ENCODE data around the gene SPCS1.
A peak's percentile ranks its signal among the peaks of the same experiment; 100 is the strongest.

The SPCS1 gene

DNA sequence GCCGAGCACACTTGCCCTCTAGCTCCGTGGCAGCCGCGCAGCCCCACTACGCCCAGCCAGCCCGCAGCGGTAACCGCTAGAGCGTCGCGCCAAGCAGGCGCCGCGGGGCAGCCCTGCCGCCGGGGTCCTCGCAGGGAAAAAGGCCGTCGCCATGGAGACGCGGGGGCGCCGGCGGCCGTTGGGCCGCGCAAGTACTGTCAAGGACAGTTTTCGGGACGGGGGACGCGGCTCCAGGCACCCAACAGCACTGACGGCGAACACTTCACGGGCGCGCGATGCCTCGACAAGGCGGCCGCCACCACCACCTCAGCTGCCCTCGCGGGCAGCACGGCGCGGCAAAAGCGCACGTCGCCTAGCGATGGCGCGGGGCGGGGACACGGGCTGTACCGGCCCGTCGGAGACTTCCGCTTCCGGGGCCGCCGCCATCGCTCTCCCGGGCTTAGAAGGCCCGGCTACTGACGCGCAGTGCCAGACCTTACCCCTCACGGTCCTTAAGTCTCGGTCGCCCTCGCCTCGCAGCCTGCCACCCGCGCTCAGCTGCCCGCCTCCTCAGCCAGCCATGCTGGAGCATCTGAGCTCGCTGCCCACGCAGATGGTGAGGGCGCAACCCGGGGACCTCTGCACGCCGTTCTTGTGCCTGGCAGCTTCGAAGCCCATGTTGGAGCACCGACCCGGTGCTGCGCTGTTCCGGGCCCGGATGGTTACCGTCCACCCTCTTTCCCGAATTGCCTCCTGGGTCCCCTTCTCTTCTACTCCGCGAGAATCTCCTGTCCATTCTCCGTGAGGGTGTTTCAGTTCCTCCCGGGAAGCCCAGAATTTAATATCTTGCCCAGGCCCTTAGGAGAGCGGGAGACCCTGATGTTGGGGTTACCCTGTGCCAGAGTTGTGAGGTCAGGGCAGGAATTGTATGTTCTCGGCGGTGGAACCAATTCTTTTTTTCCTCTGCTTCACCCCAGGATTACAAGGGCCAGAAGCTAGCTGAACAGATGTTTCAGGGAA, at the start of gene SPCS1, which contains the start of gene GLT8D1:
Gene SPCS1 (plus strand): TSS at position 419 of the 999 bp plus-strand sequence. CDS start 141 bp downstream, at position 560.
Gene GLT8D1 (minus strand): TSS at position 104 of the 999 bp plus-strand sequence. CDS start 5,331 bp downstream, outside the sequence.
- TF ChIP-seq ZBTB7A (IDR thresholded peaks at IDR 0.05; ENCODE audit: low read depth) (no peak; the same call in 1 of the 2 replicates), EP300 (IDR thresholded peaks at IDR 0.05; ENCODE audit: borderline replicate concordance) (no peak), YY1 (IDR thresholded peaks at IDR 0.05; ENCODE audit: low read depth) (peak; percentile 94), TCF12 (IDR thresholded peaks at IDR 0.05; ENCODE audit: low read depth) (no peak), NFIC (IDR thresholded peaks at IDR 0.05) (peak; percentile 84), CEBPB (IDR thresholded peaks at IDR 0.05) (no peak), CREB1 (IDR thresholded peaks at IDR 0.05; ENCODE audit: low read depth) (peak; percentile 38; the same call in 1 of the 2 replicates), TAF1 (IDR thresholded peaks at IDR 0.05; ENCODE audit: low read depth) (peak; percentile 81), TEAD4 (IDR thresholded peaks at IDR 0.05) (no peak), FOXM1 (IDR thresholded peaks at IDR 0.05; ENCODE audit: borderline replicate concordance, low read depth) (no peak), RAD21 (IDR thresholded peaks at IDR 0.05; ENCODE audit: low read depth) (no peak), EGR1 (IDR thresholded peaks at IDR 0.05) (peak; percentile 61)
- TF ChIP-seq, protein P1, sequence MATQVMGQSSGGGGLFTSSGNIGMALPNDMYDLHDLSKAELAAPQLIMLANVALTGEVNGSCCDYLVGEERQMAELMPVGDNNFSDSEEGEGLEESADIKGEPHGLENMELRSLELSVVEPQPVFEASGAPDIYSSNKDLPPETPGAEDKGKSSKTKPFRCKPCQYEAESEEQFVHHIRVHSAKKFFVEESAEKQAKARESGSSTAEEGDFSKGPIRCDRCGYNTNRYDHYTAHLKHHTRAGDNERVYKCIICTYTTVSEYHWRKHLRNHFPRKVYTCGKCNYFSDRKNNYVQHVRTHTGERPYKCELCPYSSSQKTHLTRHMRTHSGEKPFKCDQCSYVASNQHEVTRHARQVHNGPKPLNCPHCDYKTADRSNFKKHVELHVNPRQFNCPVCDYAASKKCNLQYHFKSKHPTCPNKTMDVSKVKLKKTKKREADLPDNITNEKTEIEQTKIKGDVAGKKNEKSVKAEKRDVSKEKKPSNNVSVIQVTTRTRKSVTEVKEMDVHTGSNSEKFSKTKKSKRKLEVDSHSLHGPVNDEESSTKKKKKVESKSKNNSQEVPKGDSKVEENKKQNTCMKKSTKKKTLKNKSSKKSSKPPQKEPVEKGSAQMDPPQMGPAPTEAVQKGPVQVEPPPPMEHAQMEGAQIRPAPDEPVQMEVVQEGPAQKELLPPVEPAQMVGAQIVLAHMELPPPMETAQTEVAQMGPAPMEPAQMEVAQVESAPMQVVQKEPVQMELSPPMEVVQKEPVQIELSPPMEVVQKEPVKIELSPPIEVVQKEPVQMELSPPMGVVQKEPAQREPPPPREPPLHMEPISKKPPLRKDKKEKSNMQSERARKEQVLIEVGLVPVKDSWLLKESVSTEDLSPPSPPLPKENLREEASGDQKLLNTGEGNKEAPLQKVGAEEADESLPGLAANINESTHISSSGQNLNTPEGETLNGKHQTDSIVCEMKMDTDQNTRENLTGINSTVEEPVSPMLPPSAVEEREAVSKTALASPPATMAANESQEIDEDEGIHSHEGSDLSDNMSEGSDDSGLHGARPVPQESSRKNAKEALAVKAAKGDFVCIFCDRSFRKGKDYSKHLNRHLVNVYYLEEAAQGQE (IDR thresholded peaks at IDR 0.05; ENCODE audit: low read depth), result no peak
- TF ChIP-seq, protein P2, sequence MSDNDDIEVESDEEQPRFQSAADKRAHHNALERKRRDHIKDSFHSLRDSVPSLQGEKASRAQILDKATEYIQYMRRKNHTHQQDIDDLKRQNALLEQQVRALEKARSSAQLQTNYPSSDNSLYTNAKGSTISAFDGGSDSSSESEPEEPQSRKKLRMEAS (IDR thresholded peaks at IDR 0.05), result peak; percentile 77
- TF ChIP-seq, protein P3, sequence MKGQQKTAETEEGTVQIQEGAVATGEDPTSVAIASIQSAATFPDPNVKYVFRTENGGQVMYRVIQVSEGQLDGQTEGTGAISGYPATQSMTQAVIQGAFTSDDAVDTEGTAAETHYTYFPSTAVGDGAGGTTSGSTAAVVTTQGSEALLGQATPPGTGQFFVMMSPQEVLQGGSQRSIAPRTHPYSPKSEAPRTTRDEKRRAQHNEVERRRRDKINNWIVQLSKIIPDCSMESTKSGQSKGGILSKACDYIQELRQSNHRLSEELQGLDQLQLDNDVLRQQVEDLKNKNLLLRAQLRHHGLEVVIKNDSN (IDR thresholded peaks at IDR 0.05), result peak; percentile 5; the same call in 1 of the 2 replicates

DNA sequence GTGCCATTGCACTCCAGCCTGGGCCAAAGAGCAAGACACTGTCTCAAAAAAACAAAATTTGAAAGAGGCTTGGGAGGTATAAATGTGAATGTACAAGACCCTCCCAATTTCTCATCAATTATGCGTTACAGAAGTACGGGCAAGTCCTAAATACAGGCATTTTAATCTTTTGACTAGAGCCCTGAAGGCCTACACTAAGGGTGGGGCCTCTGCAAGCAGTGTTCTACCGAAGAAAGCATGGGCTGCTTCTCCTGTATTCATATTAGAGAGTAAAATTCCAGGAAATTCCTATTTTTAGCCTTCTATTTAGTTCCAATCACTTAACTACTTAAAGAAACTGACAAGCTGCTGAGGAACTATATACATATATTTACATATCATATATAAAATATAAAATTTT, 45.9 kb upstream of the SPCS1 start:
- TF ChIP-seq EP300 (IDR thresholded peaks at IDR 0.05; ENCODE audit: borderline replicate concordance) (no peak), EGR1 (IDR thresholded peaks at IDR 0.05) (no peak), TCF12 (IDR thresholded peaks at IDR 0.05; ENCODE audit: low read depth) (no peak), TEAD4 (IDR thresholded peaks at IDR 0.05) (no peak), CREB1 (IDR thresholded peaks at IDR 0.05; ENCODE audit: low read depth) (no peak), RAD21 (IDR thresholded peaks at IDR 0.05; ENCODE audit: low read depth) (no peak), NFIC (IDR thresholded peaks at IDR 0.05) (no peak), TAF1 (IDR thresholded peaks at IDR 0.05; ENCODE audit: low read depth) (no peak), FOXM1 (IDR thresholded peaks at IDR 0.05; ENCODE audit: borderline replicate concordance, low read depth) (no peak), YY1 (IDR thresholded peaks at IDR 0.05; ENCODE audit: low read depth) (no peak)
- TF ChIP-seq, protein P2 (IDR thresholded peaks at IDR 0.05), result no peak
- TF ChIP-seq, protein P3 (IDR thresholded peaks at IDR 0.05), result no peak

DNA sequence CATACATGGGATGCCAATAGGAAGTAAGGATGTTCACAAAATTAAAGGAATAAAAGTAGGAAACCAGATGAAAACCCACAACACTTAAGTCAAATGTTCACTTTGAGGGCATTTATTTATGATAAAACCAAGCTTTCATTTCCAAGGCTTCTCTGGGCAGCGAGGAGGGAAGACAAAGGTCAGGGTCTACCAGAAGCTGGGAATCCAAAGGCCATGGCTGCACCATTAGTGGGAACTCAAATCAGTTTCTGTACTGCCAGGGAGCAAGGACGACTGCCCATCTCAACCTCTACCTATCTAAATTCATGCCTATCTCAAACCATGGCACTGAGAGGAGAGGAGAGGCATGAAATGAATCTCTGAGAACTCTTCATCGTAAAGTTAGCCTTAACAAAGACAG, 42.8 kb upstream of the SPCS1 start:
- TF ChIP-seq RAD21 (IDR thresholded peaks at IDR 0.05; ENCODE audit: low read depth) (no peak), YY1 (IDR thresholded peaks at IDR 0.05; ENCODE audit: low read depth) (no peak)

DNA sequence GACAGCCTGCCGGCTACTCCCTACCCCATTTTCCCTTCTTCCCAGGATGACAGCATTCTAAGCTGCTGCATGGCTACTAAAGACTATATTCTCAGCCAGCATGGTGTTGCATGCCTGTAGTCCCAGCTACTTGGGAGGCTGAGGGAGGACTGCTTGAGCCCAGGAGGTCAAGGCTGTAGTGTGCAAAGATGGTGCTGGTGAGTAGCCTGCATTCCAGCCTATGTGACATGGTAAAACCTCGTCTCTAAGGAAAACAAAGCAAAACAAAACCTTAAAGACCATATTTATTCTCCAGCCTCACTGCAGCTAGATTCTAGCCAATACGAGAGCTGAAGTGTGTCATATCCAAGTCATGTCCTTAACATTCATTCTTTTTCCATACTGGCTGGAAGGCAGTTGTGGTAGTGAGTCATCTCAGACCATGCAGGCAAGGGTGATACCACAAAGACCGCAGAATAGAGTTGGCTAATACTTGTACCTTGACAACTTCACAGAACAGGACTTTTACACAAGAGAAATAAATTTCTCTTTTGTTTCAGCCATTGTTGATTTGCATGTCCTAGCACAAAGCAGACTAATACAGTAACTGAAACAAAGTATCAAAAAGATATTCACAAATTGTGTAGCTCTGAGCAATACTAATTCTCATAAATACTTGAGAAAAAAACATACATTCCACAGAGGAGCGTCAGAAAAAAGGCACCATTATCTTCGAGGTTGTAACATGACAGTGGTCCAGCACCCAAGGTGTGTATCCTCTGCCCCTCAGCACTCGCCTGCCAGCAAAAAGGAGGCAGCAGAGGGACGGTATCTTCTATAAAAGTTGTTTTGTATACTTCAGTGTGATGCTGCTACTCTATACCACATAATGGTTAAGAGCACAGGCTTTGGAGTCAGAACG, 35.0 kb upstream of the SPCS1 start:
- no peak for TF ChIP-seq CREB1 (IDR thresholded peaks at IDR 0.05; ENCODE audit: low read depth)
- TF ChIP-seq TCF12 (IDR thresholded peaks at IDR 0.05; ENCODE audit: low read depth), result no peak
- TF ChIP-seq, protein P1 (IDR thresholded peaks at IDR 0.05; ENCODE audit: low read depth), result no peak
- TF ChIP-seq RAD21 (IDR thresholded peaks at IDR 0.05; ENCODE audit: low read depth), result no peak
- no peak for TF ChIP-seq TEAD4 (IDR thresholded peaks at IDR 0.05)
- TF ChIP-seq, protein P2 (IDR thresholded peaks at IDR 0.05), result no peak
- TF ChIP-seq EGR1 (IDR thresholded peaks at IDR 0.05), result no peak
- TF ChIP-seq YY1 (IDR thresholded peaks at IDR 0.05; ENCODE audit: low read depth), result no peak
- no peak for TF ChIP-seq ZBTB7A (IDR thresholded peaks at IDR 0.05; ENCODE audit: low read depth)
- TF ChIP-seq, protein P3 (IDR thresholded peaks at IDR 0.05), result no peak
- TF ChIP-seq FOXM1 (IDR thresholded peaks at IDR 0.05; ENCODE audit: borderline replicate concordance, low read depth), result no peak
- TF ChIP-seq EP300 (IDR thresholded peaks at IDR 0.05; ENCODE audit: borderline replicate concordance), result no peak
- no peak for TF ChIP-seq NFIC (IDR thresholded peaks at IDR 0.05)
- TF ChIP-seq CEBPB (IDR thresholded peaks at IDR 0.05), result no peak
- no peak for TF ChIP-seq TAF1 (IDR thresholded peaks at IDR 0.05; ENCODE audit: low read depth)

All from Ishikawa (cell line).